ENCODE results near the gene CBX4. TPM values are rescaled to one million over a fixed set of nuclear protein-coding genes. Genes with fewer than 3 reads are reported as not detected.

The CBX4 gene
- total and polyA plus RNA-seq, 10 of the 15 experiments (the other 5 are each of a cell fraction or from before 2014, with no cell fraction given), result 0.69 to 24.6 (median 4.2) TPM

GRCh38 chr17:79803997-79804855 is 35.0 kb downstream of the CBX4 start (continued):
- TF ChIP-seq IKZF2 (IDR thresholded peaks at IDR 0.05) (peak in 1 of 2 experiments; percentile 20; a peak in 3 of 4 replicates), RCOR1 (conservative IDR thresholded peaks at IDR 0.05; ENCODE audit: low read depth, low read length) (no peak), EZH2 (IDR thresholded peaks at IDR 0.05; ENCODE audit: borderline replicate concordance, control insufficient read depth, low read depth, low read length) (no peak), E4F1 (IDR thresholded peaks at IDR 0.05; ENCODE audit: borderline replicate concordance, partially characterized antibody) (peak; percentile 59), SREBF1 (IDR thresholded peaks at IDR 0.05; ENCODE audit: low read length) (no peak), HCFC1 (IDR thresholded peaks at IDR 0.05; ENCODE audit: low read length) (no peak), YBX1 (IDR thresholded peaks at IDR 0.05) (no peak), BCL11A (IDR thresholded peaks at IDR 0.05; ENCODE audit: low read depth, low read length) (peak; percentile 59; the same call in 1 of the 2 replicates), TCF3 (IDR thresholded peaks at IDR 0.05; ENCODE audit: borderline replicate concordance, insufficient read depth, low read depth, low read length) (0 out of 2 replicates have a peak, but pooled peaks have one; percentile 16), CUX1 (IDR thresholded peaks at IDR 0.05; ENCODE audit: insufficient replicate concordance, low read depth, low read length) (no peak), BCL3 (IDR thresholded peaks at IDR 0.05; ENCODE audit: borderline replicate concordance, insufficient read depth, low read depth, low read length, poor library complexity, severe bottlenecking) (peak; percentile 62), SUZ12 (IDR thresholded peaks at IDR 0.05; ENCODE audit: unreplicated experiment) (no peak), EED (IDR thresholded peaks at IDR 0.05; ENCODE audit: low read depth) (no peak), SMAD5 (IDR thresholded peaks at IDR 0.05; ENCODE audit: low read depth) (no peak), BRCA1 (IDR thresholded peaks at IDR 0.05; ENCODE audit: low read depth, low read length) (no peak), YY1 (IDR thresholded peaks at IDR 0.05; ENCODE audit: low read depth, low read length) (peak; percentile 67), TARDBP (IDR thresholded peaks at IDR 0.05; ENCODE audit: borderline replicate concordance) (no peak), HDGF (IDR thresholded peaks at IDR 0.05) (no peak), JUNB (IDR thresholded peaks at IDR 0.05) (peak; percentile 82), MLLT1 (IDR thresholded peaks at IDR 0.05) (0 out of 2 replicates have a peak, but pooled peaks have one; percentile 18)
